GM12891 (cell line): ENCODE measurements around the gene ALG5.

Experiments
- POLR2A ChIP-seq: IDR thresholded peaks from 2 replicates; pipeline ENCODE4 v1.6.1; 2011; ENCODE audit warnings: low read depth, low read length, control low read depth
- POLR2AphosphoS5 ChIP-seq: IDR thresholded peaks from 2 replicates; pipeline ENCODE4 v1.6.1; 2011; ENCODE audit warnings: low read depth, low read length, control low read depth
- POU2F2 ChIP-seq: IDR thresholded peaks from 2 replicates; pipeline ENCODE4 v1.6.1; 2011; ENCODE audit warnings: low read depth, mild to moderate bottlenecking, control low read depth, low read length, moderate library complexity
- TAF1 ChIP-seq: IDR thresholded peaks from 2 replicates; pipeline ENCODE4 v1.6.1; 2011; ENCODE audit warnings: low read depth, low read length, control low read depth

DNA sequence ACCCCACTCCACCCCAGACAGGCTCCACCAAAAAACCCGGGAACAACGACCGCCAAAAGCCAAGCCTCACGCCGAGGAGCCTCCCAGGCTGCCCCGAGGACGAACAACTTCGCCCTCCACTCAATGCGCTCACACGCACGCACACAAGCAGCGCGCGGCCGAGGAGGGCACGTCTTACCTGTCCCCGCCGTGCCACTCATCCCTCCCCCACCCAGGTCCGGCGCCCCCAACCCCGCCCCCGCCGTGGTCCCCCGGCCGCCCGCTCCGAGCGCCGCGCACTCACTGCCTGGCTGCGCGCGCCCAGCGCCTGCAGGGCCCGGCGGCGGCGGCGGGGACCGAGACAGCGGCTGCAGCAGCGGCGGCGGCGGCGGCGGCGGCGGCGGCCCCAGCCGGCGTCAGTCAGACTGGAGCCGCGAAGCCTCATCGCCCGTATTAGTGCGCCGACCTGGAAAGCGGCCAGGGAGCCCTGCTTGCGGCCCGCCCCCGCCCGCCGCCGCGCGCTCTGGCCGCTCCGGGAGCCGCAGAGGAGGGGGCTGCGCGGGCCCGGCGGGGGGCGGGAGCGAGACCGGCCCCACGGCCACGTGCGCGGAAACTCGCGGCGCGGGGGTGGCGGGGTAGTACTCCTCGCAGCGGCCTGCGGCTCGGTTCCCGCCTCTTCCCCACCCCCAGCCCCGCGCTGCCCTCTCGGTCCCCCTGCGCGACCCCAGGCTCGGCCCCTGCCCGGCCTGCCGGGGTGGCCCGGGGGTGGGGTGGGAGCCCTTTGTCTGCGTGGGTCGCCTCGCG is 79.1 kb downstream of the ALG5 start, which contains the start of gene SMAD9:
- TF ChIP-seq TAF1 (no peak), POLR2A (no peak), POLR2AphosphoS5 (no peak), POU2F2 (no peak)
